Pulmonary artery endothelial cell (primary cell): ENCODE results near the gene RBMS3. TPM values are rescaled to one million over a fixed set of nuclear protein-coding genes. Genes with fewer than 3 reads are reported as not detected.
"Not testable (repeated sequence)": the region's sequence is repeated elsewhere in the genome, so short reads cannot be mapped to it uniquely, and the experiment has no call there.

Experiments
- DNase-seq: peaks from one replicate; pipeline ENCODE4 v3.0.0-alpha.2; 2011; ENCODE audit warnings: low read depth, low spot score
- total RNA-seq: library from RNA; depleted of rRNA; stranded (reverse); fragments of >200 nt; gene quantifications from 2 replicates; pipeline ENCODE4 v1.2.3, GENCODE V29; 2014

RBMS3 gene
- total RNA-seq = 49.5 and 56.3 TPM in 2 replicates

DNA sequence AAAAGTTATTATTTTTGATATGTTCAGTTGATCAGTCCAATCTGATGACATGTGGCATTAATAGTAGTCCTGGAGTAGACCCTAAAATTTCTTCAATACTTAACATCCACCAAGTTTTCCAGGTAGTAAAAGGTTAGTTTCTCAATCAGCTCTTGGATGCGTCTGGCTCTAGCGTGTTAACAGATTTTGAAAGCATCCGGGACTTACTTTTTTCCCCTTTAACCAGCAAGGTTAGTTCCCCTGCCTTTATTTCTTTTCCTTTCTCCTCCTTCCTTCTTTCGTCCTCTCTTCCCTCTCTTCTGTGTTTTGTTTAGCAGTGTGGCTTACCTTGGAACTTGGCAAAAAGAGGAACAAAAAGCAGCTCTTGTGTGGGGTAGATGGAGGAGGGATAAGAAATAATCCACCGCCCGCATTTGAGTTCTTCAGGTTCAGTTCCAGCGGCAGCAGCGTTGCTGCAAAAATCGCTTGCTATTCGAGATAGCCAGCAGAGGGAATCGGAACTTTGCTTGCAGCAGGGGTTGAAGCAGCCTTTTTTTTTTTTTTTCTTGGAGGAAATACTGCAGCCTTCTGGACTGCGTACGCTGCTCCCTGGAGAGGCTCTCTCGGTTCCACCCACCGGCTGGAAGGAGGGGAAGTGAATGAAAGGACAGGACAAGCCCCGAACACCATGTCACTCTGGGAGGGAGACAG, at the start of gene RBMS3:
TSS of gene RBMS3 (plus strand) at position 668 of the 690 bp plus-strand sequence.
- DNase-seq = peak; percentile 89

- DNase-seq = not testable (repeated sequence)
Observed at GRCh38 chr3:29233126-29233525, 47.7 kb upstream of the RBMS3 start.

DNA sequence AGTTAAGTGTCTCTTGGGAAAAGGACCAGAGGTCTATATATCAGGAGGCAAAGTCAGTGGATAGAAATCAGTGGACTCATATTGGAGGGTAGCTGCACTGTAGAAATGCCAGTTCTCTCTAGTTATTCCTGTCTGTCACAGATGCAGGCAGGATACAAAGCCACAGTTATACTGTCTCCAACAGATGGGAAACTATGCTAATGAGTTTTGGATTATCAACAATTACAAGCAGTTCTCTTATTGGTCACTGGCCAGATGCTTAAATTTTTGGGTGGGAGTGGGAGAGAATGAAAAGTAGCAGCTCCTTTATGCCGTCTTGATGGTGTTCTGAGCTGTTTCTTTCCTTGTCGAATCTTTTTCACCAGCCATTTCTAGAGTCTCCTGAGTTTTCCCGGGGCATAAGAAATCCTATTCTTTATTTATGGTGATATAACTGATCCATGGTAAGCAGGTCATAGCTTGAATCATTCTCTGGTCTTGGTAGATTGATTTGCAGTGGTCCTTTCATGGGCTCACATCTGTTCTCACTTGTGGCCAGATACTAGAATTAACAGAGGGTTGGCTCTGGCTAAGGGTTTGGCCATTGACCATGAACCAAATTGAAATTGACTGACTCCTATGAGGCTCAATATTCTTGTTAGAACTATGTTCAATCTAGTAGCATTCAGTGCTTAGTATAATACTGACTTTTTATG, 44.6 kb upstream of the RBMS3 start:
- DNase-seq = no peak

GRCh38 chr3:29239376-29239775, 41.5 kb upstream of the RBMS3 start:
- no peak for DNase-seq

DNA sequence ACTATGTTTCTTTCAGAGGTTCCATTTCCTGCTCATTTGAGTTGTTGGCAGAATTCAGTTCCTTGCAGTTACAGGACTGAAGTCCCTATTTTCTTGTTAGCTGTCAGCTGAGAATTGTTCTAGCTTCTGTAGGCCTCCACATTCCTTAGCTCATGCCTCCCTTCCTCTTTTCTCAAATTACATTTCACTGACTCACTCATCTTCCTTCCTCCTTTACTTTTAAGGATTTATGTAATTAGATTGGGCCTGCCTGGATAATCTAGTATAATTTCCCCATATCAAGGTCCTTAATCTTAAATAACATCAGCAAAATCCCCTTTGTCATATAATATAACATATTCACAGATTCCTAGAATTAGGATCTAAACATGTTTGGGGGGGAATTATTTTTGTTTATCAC, 40.6 kb upstream of the RBMS3 start:
- DNase-seq = peak; percentile 81

DNA sequence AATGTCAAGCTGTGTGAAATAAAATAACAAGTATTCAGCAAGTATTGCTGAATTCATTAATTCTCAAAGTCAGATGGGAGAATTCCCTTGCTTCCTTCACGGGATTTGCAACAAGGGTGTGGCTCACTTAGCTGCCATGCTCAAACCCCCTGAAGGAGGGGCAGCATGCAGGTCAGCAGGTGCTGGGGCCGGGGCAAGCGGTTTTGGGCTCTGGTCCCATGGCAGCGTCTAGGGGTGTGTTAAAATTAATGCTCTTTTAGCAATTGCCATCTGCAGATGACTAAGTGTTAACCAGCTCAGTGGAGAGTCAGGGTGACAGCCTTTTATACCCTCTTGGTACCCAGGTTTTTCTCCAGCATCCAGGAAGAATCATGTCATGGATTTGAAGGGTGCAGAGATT, 40.0 kb upstream of the RBMS3 start:
- no peak for DNase-seq

DNA sequence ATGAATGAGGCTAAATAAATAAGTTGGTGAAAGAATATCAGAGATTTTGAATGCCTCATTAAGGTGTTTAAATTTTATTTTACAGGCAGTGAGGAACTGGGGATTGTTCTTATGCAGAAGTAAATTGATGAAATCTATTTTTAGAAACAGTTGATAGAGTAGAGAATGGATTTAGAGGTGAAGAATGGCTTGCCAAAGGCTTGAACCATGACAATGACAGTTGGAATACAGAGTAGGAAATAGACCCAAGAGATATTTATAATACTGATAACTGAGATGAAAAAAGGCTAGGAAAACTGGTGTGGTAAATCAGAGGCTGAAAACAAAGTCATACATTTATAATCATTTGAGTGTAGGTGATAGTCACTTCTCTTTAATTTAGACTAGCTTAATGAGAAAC, 39.0 kb upstream of the RBMS3 start:
- DNase-seq = no peak

- DNase-seq = no peak
Observed at GRCh38 chr3:29242296-29242695, 38.6 kb upstream of the RBMS3 start.

- no peak for DNase-seq
Observed at GRCh38 chr3:29245441-29245840, 35.4 kb upstream of the RBMS3 start.

DNA sequence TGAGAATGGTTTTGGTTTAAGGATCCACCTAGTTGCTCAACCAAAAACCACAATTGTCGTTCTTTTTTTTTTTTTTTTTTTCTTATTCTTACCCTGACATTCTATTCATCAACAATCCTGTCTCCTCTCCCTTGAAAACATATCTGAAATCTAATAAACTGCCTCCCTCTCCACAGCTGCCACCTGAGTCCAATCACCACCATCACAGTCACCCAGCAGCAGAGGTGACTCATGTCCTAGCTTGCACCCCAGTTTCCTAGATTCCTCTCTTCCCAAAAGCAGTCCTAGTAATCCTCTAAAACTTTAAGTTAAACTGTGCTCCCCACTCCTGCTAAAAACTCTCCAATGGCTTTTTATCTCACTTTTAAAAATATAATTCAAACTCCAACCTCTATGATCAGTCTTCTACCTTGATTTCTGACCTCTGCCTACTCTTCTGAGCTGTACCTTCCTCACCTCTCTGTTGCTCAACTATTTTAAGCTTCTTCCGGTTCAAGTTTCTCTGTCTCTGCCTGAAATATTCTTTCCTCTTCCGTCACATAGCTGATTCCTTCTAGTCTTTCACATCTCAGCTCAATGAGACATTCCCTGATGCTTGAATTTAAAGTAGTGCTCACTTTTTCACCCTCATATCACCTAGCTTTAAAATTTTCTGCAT, 33.7 kb upstream of the RBMS3 start:
- no peak for DNase-seq

DNA sequence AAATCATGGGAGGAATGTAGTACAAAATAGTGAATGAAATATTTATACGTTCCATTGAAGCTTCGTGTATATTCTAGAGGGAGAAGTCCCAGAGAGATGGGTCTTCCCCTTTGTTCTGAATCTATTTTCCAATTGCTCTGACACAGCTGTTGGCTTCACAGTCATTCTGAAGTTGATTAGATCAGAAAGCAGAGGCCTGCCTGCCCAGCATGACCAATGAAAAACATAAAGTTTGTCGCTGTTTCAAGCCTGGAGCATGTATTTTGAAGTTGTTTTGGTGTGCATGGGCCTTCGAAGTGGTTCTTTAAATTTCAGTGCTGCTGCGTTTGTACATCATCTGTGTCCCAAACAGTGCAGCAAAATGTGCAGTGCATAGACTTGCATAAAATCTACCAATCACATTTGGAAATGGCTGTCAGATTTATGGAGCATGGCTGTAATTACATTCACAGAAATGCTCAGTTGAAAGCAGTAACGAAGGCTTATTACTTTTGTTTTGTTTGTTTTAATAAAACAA, 31.0 kb upstream of the RBMS3 start:
- DNase-seq = no peak

DNA sequence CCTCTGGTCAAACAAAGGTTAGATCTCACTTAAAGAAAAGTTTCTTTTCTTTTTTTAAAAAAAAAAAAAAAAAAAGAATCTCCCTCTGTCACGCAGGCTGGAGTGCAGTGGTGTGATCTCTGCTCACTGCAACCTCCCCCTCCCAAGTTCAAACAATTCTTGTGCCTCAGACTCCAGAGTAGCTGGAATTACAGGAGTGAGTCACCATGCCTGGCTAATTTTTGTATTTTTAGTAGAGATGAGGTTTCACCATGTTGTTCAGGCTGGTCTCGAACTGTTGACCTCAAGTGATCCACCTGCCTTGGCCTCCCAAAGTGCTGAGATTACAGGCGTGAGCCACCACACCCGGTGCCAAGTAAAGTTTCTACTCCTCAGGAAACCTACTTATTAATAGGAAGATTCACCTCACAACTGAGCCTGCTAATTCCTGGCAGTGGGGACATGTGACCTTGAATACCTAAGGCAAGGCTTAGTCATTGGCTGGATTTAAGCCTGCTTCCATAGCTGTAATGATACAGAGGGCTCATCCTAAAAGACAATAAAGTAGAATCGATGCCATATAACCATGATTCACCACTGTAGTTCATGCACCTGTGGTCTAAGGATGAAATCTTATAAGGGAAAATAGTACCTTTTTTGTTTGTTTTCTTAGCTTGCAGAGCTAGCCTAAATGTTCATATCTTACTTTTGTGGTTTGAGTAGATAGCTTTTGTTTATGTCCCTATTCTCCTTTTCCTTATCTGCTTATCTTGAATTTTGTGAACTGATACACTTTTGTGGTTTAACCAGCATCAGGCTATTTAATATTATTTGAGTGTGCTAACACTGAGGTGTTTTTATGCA, 24.8 kb upstream of the RBMS3 start:
- no peak for DNase-seq

GRCh38 chr3:29258161-29258560, 22.7 kb upstream of the RBMS3 start:
- no peak for DNase-seq

DNA sequence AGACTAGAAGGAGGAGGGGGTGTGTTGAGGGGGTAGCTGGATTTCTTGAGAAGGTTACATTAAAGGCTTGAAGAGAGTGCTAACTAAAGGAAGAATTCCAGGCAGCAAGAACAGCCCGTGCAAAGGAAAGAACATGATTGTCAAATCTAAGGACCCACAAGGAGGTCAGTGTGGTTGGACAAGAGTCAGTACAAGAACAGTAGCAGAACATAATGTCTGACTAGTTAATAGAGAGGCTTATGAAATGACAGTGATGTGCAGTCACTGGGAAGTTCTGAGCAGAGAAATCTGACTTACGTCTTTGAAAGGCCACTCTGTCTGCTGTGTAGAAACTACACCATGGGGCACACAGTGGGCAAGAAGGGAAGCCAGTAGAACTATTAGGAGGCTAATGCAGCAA, 19.8 kb upstream of the RBMS3 start:
- no peak for DNase-seq

GRCh38 chr3:29263476-29263875, 17.4 kb upstream of the RBMS3 start:
- DNase-seq = no peak

DNA sequence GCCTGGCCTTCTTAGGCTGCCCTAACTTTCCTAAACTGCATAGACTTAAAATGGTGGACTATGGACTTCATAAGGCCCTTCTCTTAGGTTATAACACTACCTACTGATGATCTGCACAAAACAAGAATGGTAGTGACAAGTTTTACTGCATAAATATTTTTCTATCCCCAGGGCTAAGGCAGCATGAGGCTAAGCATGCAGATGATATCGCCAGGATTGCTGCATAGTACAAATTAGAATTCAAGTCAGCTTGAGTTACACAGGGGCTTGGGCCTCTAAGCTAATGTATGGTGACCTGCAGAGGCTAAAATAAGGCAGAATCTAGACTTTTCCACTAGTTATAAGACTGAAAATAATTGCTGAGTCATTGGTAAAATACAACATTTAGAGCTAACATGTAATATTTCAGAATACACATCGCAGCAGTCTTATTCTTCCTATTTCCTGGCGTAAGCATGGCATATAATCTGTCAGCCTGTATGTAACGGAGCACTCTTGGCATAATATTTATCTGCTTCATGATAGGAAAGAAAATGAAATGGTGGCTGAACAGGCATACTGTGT, 15.3 kb upstream of the RBMS3 start:
- no peak for DNase-seq

DNA sequence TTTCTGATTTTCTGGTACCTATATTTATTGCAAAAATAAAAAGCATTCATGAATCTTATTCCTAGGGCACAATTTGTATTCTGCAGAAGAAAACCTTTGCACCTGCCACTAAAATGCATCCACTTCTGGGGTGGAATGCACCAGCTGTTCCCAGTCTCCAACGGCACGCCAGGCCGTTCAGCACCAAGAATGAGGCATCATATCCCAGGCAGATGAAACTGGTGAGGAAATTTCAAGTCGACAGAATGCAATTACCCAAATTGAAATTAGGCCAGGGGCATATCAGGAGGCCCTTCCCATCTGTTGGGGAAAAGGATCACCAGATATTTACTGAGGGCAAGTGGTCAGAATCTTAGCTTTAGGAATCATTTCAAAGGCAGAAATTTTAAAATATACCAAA, 13.6 kb upstream of the RBMS3 start:
- no peak for DNase-seq

DNA sequence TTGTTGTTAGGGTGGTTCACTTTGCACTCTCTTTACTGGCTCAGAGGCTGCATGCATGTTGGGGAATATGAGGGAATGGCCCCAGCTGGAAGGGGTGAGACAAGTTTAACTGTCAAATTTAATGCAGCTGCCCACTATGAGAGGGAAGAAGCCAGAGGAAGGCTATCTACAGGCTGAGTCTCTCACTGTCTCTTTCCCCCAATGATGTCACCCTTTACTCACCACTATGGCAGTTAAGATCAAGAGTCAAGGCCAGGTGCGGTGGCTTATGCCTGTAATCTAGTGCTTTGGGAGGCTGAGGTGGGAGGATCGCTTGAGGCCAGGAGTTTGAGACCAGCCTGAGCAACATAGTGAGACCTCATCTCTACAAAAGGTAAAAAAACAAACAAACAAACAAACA, 12.2 kb upstream of the RBMS3 start:
- no peak for DNase-seq

DNA sequence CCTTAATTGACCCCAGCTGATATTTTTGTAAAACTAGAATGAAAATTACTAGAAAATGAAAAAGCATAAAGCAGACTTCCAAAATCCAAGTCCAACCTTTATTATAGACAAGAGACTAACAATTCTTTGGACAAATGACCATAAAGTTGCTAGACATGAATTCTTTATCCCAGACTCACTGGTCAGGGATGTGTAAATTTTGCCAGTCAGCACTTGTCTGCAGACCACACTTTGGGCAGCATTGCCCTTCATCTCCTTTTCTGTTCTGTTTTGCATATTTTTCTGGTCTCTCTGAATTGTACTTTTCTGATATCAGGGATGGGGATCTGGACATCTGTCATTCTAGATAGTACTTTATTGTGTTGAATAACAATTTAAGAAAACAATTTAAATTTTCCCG, 10.1 kb upstream of the RBMS3 start:
- DNase-seq = no peak

- DNase-seq = no peak
Observed at GRCh38 chr3:29271475-29271874, 9.4 kb upstream of the RBMS3 start.

- no peak for DNase-seq
Observed at GRCh38 chr3:29274667-29275066, 6.2 kb upstream of the RBMS3 start.
